HuH-7 (cell line): ENCODE data around the gene PCDHA4.
"Not testable (repeated sequence)": the region's sequence is repeated elsewhere in the genome, so short reads cannot be mapped to it uniquely, and the experiment has no call there.

Experiments
- DNase-seq: peaks from one replicate; pipeline ENCODE4 v3.0.0; 2011; ENCODE audit warnings: low spot score

The PCDHA4 gene

DNA sequence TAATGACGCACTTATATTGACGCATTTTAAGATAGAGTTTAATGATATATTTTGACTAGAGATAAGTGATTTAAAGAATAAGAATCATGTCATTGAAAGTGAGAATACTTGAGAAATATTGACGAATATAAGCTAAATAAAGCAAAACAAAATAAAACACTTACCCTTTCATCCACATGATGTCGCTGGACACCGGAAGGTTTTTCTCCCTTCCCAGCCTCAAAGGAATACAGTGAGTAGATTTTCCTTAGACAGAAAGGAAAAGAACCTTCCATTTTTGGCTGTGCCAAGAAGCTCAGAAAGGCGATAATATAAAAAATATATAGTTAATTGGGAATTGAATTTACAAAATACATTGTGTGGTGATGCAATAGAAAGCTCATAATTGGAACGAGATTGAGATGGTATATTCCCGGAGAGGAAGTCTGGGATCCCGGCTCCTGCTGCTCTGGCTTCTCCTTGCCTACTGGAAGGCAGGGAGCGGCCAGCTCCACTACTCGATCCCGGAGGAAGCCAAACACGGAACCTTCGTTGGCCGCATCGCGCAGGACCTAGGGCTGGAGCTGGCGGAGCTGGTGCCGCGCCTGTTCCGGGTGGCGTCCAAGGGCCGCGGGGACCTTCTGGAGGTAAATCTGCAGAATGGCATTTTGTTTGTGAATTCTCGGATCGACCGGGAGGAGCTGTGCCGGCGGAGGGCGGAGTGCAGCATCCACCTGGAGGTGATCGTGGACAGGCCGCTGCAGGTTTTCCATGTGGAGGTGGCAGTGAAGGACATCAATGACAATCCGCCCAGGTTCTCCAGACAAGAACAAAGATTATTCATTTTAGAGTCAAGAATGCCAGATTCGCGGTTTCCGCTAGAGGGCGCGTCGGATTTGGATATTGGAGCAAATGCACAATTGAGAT lies 14.8 kb downstream of the PCDHA4 start, which contains the start of gene PCDHA5:
Gene PCDHA5 (plus strand): TSS at position 239 of the 906 bp plus-strand sequence.
- peak; percentile 72 for DNase-seq

DNA sequence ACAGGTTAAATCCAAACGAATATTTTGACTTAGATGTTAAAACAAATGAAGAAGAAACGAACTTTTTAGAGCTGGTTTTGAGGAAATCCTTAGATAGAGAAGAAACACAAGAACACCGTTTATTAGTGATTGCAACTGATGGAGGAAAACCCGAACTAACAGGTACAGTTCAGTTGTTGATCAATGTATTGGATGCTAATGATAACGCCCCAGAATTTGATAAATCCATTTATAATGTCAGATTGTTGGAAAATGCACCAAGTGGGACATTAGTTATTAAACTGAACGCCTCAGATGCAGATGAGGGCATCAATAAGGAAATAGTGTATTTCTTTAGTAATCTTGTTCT lies 15.4 kb downstream of the PCDHA4 start:
- no peak for DNase-seq

DNA sequence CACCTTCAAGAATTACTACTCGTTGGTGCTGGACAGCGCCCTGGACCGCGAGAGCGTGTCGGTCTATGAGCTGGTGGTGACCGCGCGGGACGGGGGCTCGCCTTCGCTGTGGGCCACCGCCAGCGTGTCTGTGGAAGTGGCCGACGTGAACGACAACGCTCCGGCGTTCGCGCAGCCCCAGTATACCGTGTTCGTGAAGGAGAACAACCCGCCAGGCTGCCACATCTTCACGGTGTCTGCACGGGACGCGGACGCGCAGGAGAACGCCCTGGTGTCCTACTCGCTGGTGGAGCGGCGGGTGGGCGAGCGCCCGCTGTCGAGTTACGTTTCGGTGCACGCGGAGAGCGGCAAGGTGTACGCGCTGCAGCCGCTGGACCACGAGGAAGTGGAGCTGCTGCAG lies 16.1 kb downstream of the PCDHA4 start:
- not testable (repeated sequence) for DNase-seq

- DNase-seq = no peak
Measured at GRCh38 chr5:140823475-140823874, 16.6 kb downstream of the PCDHA4 start.

GRCh38 chr5:140827704-140828361 lies 21.0 kb downstream of the PCDHA4 start, which contains the start of gene PCDHA6:
PCDHA6 (plus strand) TSS chr5:140827960; CDS start chr5:140828092, 132 bp downstream.
- no peak for DNase-seq

GRCh38 chr5:140828362-140828737 lies 21.5 kb downstream of the PCDHA4 start:
- no peak for DNase-seq

- DNase-seq = not testable (repeated sequence)
Measured at GRCh38 chr5:140829511-140830501, 22.9 kb downstream of the PCDHA4 start.

DNA sequence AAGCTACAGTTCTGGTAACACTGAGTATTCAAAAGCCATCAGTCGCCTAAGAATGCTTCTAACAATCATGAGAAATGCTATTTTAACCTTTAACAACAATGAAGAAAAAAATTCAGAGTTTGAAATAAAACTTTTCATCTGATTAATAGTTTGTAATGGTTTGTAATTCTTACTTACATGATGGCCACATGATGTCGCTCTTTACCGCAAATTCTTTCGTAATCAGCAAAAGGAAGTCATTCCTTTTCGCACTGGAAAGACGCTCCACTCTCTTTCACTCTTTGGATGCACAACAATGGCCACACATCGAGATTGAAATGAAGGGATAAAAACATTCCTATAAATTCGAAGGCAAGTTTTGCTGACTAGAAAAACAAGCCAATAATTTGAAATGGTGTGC lies 27.1 kb downstream of the PCDHA4 start, which contains the start of gene PCDHA7:
Gene PCDHA7 (plus strand): TSS at position 277 of the 400 bp plus-strand sequence. CDS start 115 bp downstream, at position 392.
- DNase-seq = no peak

- not testable (repeated sequence) for DNase-seq
Measured at GRCh38 chr5:140834439-140835008, 27.7 kb downstream of the PCDHA4 start.

- no peak for DNase-seq
Measured at GRCh38 chr5:140835622-140836510, 29.0 kb downstream of the PCDHA4 start.

DNA sequence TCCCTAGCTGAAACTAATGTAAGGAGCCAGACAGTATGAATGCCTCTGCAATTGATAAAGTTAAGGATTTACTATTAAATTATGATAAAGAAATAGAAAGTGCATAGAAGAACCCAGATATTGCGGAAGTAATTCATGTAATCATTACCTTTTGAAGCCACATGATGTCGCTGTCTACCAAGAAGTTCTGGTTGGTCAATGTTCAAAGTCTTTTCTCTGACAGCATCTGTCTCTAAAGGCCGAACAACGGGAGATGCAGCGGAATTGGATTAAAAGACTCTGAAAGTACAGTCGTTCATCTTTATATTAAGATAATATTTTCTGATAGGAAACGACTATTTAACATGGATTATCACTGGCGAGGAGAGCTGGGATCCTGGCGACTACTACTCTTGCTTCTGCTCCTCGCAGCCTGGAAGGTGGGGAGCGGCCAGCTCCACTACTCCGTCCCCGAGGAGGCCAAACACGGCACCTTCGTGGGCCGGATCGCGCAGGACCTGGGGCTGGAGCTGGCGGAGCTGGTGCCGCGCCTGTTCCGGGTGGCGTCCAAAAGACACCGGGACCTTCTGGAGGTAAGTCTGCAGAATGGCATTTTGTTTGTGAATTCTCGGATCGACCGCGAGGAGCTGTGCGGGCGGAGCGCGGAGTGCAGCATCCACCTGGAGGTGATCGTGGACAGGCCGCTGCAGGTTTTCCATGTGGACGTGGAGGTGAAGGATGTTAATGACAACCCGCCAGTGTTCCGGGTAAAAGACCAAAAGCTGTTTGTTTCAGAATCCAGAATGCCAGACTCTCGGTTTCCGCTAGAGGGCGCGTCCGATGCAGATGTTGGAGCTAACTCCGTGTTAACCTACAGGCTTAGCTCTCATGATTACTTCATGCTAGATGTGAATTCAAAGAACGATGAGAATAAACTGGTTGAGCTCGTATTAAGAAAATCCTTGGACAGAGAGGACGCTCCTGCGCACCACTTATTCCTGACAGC lies 34.4 kb downstream of the PCDHA4 start, which contains the start of gene PCDHA8:
Gene PCDHA8 (plus strand): TSS at position 210 of the 985 bp plus-strand sequence. CDS start 135 bp downstream, at position 345.
- peak; percentile 85 for DNase-seq

DNA sequence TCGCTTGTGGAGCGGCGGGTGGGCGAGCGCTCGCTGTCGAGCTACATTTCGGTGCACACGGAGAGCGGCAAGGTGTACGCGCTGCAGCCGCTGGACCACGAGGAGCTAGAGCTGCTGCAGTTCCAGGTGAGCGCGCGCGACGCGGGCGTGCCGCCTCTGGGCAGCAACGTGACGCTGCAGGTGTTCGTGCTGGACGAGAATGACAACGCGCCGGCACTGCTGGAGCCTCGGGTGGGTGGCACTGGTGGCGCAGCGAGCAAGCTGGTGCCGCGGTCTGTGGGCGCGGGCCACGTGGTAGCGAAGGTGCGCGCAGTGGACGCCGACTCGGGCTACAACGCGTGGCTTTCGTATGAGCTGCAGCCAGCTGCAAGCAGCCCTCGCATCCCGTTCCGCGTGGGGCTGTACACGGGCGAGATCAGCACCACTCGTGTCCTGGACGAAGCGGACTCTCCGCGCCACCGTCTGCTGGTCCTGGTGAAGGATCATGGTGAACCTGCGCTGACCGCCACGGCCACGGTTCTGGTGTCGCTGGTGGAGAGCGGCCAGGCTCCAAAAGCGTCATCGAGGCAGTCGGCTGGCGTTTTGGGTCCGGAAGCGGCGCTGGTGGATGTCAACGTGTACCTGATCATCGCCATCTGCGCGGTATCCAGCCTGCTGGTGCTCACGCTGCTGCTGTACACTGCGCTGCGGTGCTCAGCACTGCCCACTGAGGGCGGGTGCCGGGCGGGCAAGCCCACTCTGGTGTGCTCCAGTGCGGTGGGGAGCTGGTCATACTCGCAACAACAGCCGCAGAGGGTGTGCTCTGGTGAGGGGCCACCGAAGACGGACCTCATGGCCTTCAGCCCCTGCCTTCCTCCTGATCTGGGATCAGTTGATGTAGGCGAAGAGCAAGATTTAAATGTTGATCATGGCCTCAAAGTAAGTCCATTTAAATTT lies 36.2 kb downstream of the PCDHA4 start:
- DNase-seq = no peak

- not testable (repeated sequence) for DNase-seq
Measured at GRCh38 chr5:140848139-140849102, 41.6 kb downstream of the PCDHA4 start, which contains the start of gene PCDHA9. PCDHA9 (plus strand) TSS chr5:140848382; CDS start chr5:140848496, 114 bp downstream.

GRCh38 chr5:140849831-140850634 lies 43.2 kb downstream of the PCDHA4 start:
- not testable (repeated sequence) for DNase-seq
